GM21825 (cell line): ENCODE results near the gene MBL2.
A peak's percentile ranks its signal among the peaks of the same experiment; 100 is the strongest.

ENCODE experiments used
- ATAC-seq: cut with Tn5 transposase; IDR thresholded peaks from one replicate; pipeline ENCODE4 v1.9.1; 2021; ENCODE audit warnings: mild to moderate bottlenecking, moderate library complexity; ENCODE audit not compliant: unreplicated experiment

MBL2 gene

DNA sequence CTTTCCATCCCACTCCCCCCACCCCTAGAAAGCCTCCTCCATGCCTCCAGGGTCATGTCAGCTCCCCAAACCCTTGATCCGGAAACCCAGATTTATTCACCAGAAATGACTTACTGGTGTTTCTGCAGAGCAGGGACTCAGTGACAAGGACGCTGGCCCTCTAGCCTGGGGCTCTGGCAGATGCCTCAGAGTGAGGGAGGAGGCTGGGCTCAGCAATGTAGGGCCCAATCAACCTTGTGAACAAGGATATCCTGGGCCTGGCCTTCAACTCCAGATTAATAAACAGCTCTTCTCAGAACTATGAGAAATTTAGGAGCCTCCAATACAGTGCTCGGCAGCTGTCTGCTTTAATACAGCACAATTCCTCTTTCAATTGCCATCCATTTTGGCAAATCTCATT is at the start of gene MBL2:
Gene MBL2 (minus strand): TSS at position 162 of the 400 bp plus-strand sequence. CDS start 1,149 bp downstream, outside the sequence.
- ATAC-seq, result no peak

GRCh38 chr10:52820309-52820708 is 47.7 kb upstream of the MBL2 start:
- ATAC-seq, result no peak

GRCh38 chr10:52818019-52818418 is 45.4 kb upstream of the MBL2 start:
- ATAC-seq, result peak; percentile 94

DNA sequence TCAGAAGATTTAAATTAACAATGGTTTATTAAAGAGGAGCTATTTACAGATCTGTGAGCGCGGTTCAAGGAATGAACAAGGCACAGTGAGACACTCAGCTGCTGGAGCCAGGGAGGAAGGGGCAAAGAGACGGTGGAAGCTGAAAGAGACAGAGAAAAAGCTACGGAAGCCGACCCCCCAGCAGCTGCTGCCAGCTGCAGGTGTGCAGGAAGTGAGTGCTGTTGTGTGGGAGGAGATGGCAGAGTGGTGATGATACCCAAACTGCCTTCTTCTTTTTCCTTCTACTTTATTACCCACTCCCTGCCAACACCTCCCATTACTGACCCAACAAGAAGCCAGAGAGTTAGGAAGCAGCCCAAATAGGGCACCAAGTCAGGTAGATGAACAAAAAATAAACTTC is 41.9 kb upstream of the MBL2 start:
- ATAC-seq, result no peak

DNA sequence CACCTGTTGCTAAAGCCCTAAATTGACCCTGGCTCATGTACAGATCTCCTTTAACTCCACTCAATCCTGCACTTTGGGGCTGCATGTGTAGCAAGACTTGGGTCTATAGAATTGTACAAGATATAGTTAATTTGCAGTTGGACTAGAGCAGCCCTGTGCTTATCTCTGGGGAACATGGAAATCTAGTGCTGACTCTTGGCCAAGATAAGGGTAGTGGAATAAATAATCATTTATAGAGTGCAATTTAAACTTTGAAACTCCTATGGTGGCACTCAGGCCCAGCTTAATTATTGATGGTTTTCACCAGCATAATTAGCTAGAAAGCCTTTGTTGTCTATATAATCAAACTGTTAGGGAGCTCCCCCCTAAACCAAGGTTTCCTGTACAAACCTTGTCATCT is 39.2 kb upstream of the MBL2 start:
- no peak for ATAC-seq

- ATAC-seq, result no peak
Observed at GRCh38 chr10:52810761-52811160, 38.2 kb upstream of the MBL2 start.

DNA sequence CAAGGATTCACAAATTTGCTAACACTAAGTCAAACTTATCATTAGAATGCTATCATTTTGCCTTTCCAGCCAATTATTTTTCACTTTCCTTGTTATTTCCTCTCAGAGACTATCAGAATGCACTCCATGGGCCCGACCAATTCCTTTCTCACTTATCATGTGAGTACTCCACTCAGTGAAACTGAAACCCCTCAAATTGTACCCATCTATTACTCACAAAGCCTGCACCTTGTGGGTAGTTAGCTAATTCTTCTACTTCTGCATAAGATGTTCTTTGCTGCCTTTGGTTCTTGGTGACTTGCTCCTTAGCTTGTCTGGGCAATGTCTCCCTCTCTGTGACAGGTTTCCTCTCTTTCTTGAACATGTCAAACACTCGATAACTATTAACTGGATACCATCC is 35.2 kb upstream of the MBL2 start:
- ATAC-seq, result no peak

DNA sequence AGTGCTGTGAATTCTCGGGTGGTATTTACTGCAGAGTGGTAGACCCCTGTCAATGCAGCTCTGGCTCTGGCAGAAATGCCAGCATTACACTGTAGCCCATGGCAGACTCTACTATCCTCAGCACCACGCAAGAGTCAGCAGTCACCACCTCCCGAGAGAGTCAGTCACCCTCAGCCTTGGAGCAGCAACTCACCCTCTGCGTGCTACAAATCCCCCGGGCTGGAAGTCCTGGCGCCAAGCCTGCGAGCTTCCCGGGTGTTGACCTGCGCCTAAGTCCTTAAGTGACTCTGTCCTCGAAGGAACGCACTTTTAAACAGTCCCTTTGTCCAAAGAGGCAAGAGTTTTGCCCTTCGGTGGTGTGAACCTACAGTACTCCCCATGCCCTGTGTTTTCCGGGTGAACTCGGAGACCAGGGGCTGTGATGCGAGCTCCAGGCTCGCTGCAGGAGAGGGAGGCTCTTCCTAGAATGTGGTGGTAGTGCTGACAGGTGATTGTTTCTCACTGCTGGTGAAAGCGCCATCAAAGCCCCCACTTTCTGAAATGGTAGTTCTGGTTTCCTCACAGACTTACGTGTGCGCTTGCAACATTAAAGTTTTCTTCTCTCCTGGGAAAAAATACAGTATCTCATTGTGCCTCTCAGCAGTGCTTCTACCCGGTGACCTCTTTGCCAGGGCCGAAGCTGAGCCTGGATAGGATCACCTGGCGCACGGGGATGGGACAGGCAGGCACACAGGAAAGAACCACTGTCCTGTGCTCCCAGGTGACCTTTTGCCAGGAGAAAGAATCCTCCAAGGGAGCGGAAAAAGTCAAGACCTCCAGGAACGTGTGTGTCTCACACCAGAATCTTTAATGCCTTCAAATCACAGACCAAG is 33.1 kb upstream of the MBL2 start:
- no peak for ATAC-seq

DNA sequence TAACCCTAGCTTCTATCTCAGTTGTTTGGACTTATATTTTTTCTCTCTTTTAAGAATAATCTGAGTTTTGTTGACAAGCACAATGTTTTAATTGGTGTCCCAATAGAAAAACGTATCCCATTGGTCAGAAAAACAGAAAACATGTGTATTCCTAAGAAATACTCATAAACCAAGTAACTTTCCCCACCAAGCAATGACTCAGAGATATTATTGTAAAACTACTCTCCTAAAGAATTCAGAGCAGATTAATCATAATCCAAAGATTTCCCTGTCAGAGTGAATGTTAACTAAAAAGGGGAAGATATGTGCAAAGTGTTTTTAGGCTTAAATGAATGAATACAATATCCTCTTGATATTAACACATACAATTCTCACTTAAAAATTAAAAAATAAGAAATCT is 29.4 kb upstream of the MBL2 start:
- ATAC-seq, result no peak

GRCh38 chr10:52786098-52786497 is 13.5 kb upstream of the MBL2 start:
- ATAC-seq, result no peak

- ATAC-seq, result no peak
Observed at GRCh38 chr10:52785418-52785817, 12.8 kb upstream of the MBL2 start.

DNA sequence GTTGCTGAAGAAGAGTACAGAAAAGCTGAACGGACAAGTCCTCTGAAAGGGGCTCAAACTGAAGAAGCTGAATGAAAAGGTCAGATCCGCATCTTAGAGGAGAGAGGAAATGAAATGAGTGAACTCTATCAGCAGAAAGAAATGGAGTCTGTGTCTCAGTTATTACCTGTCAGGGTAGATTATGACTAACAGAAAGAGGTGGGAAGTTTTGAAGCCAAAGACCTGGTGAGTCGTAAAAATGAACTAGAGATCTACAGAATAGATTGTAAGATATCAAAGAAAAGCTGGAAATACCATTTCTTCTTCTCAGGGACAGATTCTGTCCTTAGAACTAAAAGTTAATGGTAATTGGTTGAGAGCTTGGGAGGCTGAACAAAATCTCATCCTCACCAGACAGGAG is 11.1 kb upstream of the MBL2 start:
- ATAC-seq, result no peak

GRCh38 chr10:52782554-52782953 is 10.0 kb upstream of the MBL2 start:
- no peak for ATAC-seq

GRCh38 chr10:52780391-52781155 is 8.0 kb upstream of the MBL2 start:
- ATAC-seq, result peak; percentile 23

DNA sequence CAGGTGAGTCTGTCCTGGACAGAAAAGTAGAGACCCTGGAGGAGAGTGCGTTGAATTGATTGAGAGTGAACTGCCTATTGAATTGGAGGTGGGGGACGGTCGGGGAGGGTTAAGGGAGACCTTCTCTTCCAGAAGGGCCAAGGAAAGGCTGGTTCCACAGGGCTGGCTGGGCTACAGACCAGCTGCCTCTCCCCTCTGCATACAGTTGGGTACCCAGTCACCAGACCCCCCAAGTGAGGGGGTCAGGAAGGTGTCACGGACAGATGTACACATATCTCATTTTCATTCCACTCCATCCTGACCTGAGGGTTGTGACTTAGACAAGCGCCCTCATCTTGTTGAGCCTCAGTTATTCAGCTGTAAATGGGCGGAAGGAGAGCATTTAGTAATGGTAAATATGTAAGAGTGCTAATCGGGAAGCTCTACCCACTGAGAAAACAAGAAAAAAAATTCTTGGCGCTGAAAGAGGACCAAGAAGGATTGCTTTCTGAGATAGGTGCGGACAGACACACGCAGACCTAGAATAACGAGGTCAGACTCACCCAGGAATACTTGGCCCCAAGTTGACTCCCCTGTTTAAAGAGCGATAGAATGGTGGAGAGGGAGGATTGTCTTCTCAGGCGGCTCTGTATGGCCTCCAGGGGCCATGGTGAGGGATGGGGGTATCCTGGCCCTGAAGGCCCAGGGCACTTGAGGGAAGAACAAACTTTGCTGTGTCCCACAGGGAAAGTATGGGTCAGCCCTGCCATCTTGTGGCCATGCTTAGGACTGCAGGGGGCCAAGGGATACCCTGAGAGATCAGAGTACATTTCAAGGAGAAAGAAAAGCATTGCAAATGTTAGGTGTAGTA is 7.2 kb upstream of the MBL2 start:
- ATAC-seq, result peak; percentile 88

DNA sequence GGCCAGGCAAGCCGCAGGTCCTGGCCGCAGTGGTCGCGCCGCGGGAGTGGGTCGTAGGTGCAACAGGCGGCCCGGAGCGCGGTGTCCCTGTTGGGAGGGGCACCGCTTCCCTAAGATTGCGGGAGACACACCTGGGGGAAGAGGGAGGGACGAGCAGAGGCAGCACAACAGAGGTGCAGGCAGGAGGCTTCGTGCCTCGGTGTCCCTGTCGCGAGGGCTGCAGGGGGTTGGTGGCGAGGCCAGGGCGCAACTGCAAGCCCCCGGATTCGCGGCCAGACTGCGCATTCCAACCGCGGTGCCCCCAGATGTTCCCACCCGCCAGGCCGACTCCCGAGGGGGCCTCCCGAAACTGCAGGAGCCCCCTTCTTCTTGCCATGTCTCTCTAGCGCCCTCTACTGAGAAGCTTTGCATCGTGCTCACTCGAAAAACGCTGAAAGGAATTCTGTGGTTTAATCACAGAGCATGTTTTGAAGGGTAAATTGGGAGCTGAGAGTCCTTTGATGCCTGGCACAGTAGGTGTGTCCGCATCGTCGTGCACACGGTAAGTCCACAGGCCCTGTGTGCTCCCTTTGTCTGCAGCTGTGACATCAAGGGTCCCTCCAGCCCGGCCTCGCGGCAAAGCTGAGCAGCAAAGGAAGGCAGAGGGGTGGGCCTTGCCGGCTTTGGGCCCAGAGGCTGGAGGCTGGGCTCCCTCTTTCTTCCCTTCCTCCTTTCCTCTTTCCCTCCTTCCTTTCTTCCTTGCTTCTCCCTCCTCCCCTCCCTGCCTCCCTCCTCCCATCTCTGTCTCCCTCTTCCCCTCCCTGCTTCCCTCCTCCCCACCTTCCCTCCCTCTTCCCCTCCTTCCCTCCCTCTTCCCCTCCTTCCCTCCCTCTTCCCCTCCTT is 6.2 kb upstream of the MBL2 start:
- ATAC-seq, result no peak

- no peak for ATAC-seq
Observed at GRCh38 chr10:52777414-52777813, 4.8 kb upstream of the MBL2 start.

DNA sequence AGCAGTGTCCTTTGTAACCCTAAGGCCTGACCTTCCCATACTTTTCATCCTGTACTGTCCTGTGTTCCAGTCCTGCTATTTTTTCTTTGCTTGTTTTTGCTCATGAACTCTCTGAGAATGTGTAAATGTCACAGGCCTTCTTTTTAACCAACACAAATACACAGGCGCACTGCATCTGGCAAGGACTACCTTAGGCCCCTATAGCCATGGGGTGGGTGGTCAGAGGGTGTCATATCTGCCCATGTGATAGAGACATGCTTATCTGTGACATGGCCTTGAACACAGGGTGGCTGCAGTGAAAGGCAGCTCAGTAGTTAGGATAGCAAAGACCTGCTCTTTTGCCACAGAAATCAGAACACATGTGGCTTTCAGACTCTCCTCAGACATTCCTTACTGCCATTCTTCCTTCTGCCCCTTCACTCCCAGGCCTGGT is 3.9 kb upstream of the MBL2 start:
- ATAC-seq, result no peak

DNA sequence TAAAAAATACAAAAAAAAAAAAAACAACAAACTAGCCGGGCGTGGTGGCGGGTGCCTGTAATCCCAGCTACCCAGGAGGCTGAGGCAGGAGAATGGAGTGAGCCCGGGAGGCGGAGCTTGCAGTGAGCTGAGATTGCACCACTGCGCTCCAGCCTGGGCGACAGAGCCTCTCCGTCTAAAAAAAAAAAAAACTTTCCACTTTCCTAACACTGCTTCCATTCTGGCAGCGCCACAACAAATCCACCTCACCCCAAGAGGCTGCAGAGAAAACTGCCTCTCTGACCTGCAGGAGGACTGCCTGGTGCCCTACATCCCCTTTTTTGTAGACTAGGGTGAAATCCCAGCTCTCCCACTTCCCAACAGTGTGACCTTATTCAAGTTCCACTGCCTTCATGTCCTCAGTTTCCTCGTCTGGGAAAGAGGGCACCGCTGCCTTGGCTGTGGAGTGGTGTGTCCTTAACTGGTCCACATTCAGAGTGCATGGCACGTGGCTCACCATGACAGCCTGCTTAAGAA is 2.6 kb upstream of the MBL2 start:
- ATAC-seq, result no peak

DNA sequence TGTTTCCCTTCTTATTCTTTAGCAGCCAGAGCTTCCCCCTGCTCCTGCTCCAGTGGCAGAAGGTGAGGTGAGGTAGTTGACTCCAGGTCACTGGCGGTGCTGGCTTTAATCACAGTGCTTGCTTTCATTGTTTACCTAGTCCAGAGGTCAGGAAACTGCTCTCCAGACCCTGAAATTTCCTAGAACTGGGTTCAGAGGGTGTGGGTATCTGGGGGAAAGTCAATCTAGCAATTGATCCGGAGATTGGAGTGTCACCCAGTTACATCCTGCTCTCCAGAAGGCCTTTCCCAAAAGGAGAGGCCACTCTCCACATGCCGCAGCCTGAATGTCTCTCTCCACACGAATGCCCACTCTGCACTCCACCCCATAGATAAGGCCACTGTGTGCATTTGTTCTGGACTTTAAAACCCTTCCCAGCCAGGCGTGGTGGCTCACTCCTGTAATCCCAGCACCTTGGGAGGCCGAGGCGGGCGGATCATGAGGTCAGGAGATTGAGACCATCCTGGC is 2.1 kb upstream of the MBL2 start:
- no peak for ATAC-seq
